ENCODE measurements around the gene PRAC1.

GRCh38 chr17:48720266-48721008, 1.9 kb downstream of the PRAC1 start:
- TF ChIP-seq YY1 (IDR thresholded peaks at IDR 0.05; ENCODE audit: low read depth) (no peak), TCF12 (IDR thresholded peaks at IDR 0.05; ENCODE audit: low read depth) (no peak), CREB1 (IDR thresholded peaks at IDR 0.05; ENCODE audit: low read depth) (no peak), REST (IDR thresholded peaks at IDR 0.05; ENCODE audit: low read depth) (no peak), RAD21 (IDR thresholded peaks at IDR 0.05; ENCODE audit: low read depth) (no peak), CEBPB (IDR thresholded peaks at IDR 0.05) (no peak), MAX (IDR thresholded peaks at IDR 0.05) (no peak), EP300 (IDR thresholded peaks at IDR 0.05; ENCODE audit: borderline replicate concordance) (no peak), EGR1 (IDR thresholded peaks at IDR 0.05) (no peak)
